Neural cell (in vitro differentiated cells): ENCODE results near the gene SGIP1. TPM values are rescaled to one million over a fixed set of nuclear protein-coding genes. Genes with fewer than 3 reads are reported as not detected.

Experiments
- H2AFZ ChIP-seq: fragments of 200-600, 300-800 bp; sonication (generic), shearing (Covaris generic); 2 replicates; pipeline ENCODE4 v1.6.0; 2014; ENCODE audit warnings: low read depth, mild to moderate bottlenecking, antibody characterized with exemption, low read length, moderate library complexity
- H3F3A ChIP-seq: fragments of 200-600 bp; shearing (Covaris generic); 2 replicates; pipeline ENCODE4 v1.6.1; 2016; ENCODE audit warnings: mild to moderate bottlenecking, moderate library complexity, mixed read lengths, antibody characterized with exemption, low read length; ENCODE audit not compliant: insufficient read depth, poor library complexity, severe bottlenecking
- H3K27ac ChIP-seq: fragments of 200-600, 300-800 bp; sonication (generic), shearing (Covaris generic); 2 replicates; pipeline ENCODE4 v1.5.1; 2014; ENCODE audit warnings: mild to moderate bottlenecking, low read length, moderate library complexity
- H3K27me3 ChIP-seq: fragments of 300-800, 200-600 bp; sonication (generic), shearing (Covaris generic); 2 replicates; pipeline ENCODE4 v1.6.0; 2014; ENCODE audit warnings: mild to moderate bottlenecking, low read depth, low read length, moderate library complexity; ENCODE audit not compliant: insufficient read depth
- H3K36me3 ChIP-seq: fragments of 300-800, 200-600 bp; sonication (generic), shearing (Covaris generic); 2 replicates; pipeline ENCODE4 v1.5.1; 2014; ENCODE audit warnings: mild to moderate bottlenecking, antibody characterized with exemption, low read length, moderate library complexity; ENCODE audit not compliant: insufficient read depth
- H3K4me2 ChIP-seq: fragments of 300-800, 200-600 bp; sonication (generic), shearing (Covaris generic); 2 replicates; pipeline ENCODE4 v1.6.0; 2014; ENCODE audit warnings: mild to moderate bottlenecking, low read length
- H3K4me3 ChIP-seq: fragments of 300-800, 200-600 bp; sonication (generic), shearing (Covaris generic); 2 replicates; pipeline ENCODE4 v1.5.1; 2014; ENCODE audit warnings: mild to moderate bottlenecking, low read length, moderate library complexity
- H3K79me2 ChIP-seq: fragments of 200-600 bp; shearing (Covaris generic); replicated peaks from 2 replicates; pipeline ENCODE4 v1.6.0; 2014; ENCODE audit warnings: mild to moderate bottlenecking, low read length, moderate library complexity; ENCODE audit not compliant: insufficient read depth
- H3K9ac ChIP-seq: fragments of 300-800, 200-600 bp; sonication (generic), shearing (Covaris generic); 2 replicates; pipeline ENCODE4 v1.6.1; 2016; ENCODE audit warnings: mild to moderate bottlenecking, low read length, mixed read lengths
- H3K9me2 ChIP-seq: fragments of 200-600 bp; shearing (Covaris generic); 2 replicates; pipeline ENCODE4 v1.6.1; 2016; ENCODE audit warnings: mild to moderate bottlenecking, low read length, mixed read lengths; ENCODE audit not compliant: insufficient read depth
- H3K9me3 ChIP-seq: fragments of 200-600, 300-800 bp; sonication (generic), shearing (Covaris generic); 2 replicates; pipeline ENCODE4 v1.6.1; 2016; ENCODE audit warnings: mild to moderate bottlenecking, mixed run types, low read length, moderate library complexity, mixed read lengths
- H4K20me1 ChIP-seq: fragments of 200-600 bp; shearing (Covaris generic); 2 replicates; pipeline ENCODE4 v1.6.1; 2016; ENCODE audit warnings: mild to moderate bottlenecking, mixed run types; ENCODE audit not compliant: insufficient read depth
- EP300 ChIP-seq: fragments of 450-650 bp; conservative IDR thresholded peaks from 2 replicates; pipeline ENCODE4 v1.6.1; 2014; ENCODE audit warnings: antibody characterized with exemption, mild to moderate bottlenecking, moderate library complexity; ENCODE audit not compliant: poor library complexity, severe bottlenecking
- EZH2 ChIP-seq: fragments of 200-600, 300-800 bp; shearing (Covaris generic), sonication (generic); IDR thresholded peaks from 2 replicates; pipeline ENCODE4 v1.6.1; 2014; ENCODE audit warnings: antibody characterized with exemption, low read length, borderline replicate concordance, mild to moderate bottlenecking; ENCODE audit not compliant: insufficient read depth, poor library complexity, severe bottlenecking
- MXI1 ChIP-seq: fragments of 450-650 bp; conservative IDR thresholded peaks from 2 replicates; pipeline ENCODE4 v1.6.1; 2014; ENCODE audit warnings: antibody characterized with exemption, mild to moderate bottlenecking; ENCODE audit not compliant: poor library complexity, severe bottlenecking
- POLR2AphosphoS5 ChIP-seq: IDR thresholded peaks from 2 replicates; pipeline ENCODE4 v1.6.1; 2012
- RAD21 ChIP-seq: fragments of 450-650 bp; conservative IDR thresholded peaks from 2 replicates; pipeline ENCODE4 v1.6.1; 2014; ENCODE audit warnings: antibody characterized with exemption, mild to moderate bottlenecking, moderate library complexity
- SMC3 ChIP-seq: fragments of 450-650 bp; conservative IDR thresholded peaks from 2 replicates; pipeline ENCODE4 v1.6.1; 2014; ENCODE audit warnings: antibody characterized with exemption, mild to moderate bottlenecking, moderate library complexity; ENCODE audit not compliant: poor library complexity
- TAF1 ChIP-seq: IDR thresholded peaks from 2 replicates; pipeline ENCODE4 v1.6.1; 2012; ENCODE audit warnings: low read depth
- polyA plus RNA-seq: library from polyadenylated mRNA; depleted of rRNA; stranded (reverse); fragments of >200 nt; gene quantifications from 2 replicates; pipeline ENCODE4 v1.2.3, GENCODE V29; 2014
- TF ChIP-seq, protein P1 (sequence below): fragments of 450-650 bp; IDR thresholded peaks from 2 replicates; pipeline ENCODE4 v1.5.1; 2014; ENCODE audit warnings: antibody characterized with exemption, mild to moderate bottlenecking, moderate library complexity; ENCODE audit not compliant: poor library complexity, severe bottlenecking
- TF ChIP-seq, protein P2 (sequence below): IDR thresholded peaks from 2 replicates; pipeline ENCODE4 v1.6.1; 2012; ENCODE audit warnings: borderline replicate concordance

Gene SGIP1
- polyA plus RNA-seq, 1 donor from 2014 or later: 50.5 TPM

DNA sequence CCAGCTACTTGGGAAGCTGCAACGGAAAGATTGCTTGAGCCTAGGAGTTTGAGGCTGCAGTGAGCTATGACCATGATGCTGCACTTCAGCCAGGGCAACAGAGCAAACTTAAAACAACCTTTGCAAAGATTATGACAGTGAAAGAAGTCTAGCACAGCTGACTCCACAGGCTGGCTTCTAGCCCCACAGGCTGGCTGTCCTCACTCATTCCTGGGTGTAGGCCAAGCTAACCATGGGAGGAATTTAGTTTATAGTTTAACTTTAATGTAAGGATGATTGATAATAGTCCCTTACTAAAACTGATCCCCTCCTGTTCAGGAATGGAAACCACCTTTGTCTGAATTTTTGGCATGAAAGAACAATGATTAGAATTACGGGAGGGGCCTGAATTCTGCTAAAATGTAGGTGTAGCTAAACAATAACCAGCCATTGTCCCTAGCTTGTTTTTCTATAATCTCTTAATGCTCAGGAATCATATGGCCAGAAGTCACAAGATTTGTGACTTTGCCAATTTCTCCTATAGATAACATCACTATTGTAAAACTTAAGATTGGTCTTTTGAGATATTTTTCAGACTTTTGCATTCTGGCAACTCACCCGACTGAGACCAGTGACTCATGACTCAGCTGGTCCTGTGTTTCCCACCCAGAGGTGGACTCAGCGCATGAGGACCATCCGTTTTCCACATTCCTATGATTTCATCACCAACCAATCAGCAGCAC, 28.1 kb upstream of the SGIP1 start:
- TF ChIP-seq MXI1 (no peak), TAF1 (no peak), EP300 (no peak), SMC3 (no peak), POLR2AphosphoS5 (no peak), EZH2 (no peak), RAD21 (no peak)
- TF ChIP-seq, protein P1, sequence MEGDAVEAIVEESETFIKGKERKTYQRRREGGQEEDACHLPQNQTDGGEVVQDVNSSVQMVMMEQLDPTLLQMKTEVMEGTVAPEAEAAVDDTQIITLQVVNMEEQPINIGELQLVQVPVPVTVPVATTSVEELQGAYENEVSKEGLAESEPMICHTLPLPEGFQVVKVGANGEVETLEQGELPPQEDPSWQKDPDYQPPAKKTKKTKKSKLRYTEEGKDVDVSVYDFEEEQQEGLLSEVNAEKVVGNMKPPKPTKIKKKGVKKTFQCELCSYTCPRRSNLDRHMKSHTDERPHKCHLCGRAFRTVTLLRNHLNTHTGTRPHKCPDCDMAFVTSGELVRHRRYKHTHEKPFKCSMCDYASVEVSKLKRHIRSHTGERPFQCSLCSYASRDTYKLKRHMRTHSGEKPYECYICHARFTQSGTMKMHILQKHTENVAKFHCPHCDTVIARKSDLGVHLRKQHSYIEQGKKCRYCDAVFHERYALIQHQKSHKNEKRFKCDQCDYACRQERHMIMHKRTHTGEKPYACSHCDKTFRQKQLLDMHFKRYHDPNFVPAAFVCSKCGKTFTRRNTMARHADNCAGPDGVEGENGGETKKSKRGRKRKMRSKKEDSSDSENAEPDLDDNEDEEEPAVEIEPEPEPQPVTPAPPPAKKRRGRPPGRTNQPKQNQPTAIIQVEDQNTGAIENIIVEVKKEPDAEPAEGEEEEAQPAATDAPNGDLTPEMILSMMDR: no peak
- TF ChIP-seq, protein P2, sequence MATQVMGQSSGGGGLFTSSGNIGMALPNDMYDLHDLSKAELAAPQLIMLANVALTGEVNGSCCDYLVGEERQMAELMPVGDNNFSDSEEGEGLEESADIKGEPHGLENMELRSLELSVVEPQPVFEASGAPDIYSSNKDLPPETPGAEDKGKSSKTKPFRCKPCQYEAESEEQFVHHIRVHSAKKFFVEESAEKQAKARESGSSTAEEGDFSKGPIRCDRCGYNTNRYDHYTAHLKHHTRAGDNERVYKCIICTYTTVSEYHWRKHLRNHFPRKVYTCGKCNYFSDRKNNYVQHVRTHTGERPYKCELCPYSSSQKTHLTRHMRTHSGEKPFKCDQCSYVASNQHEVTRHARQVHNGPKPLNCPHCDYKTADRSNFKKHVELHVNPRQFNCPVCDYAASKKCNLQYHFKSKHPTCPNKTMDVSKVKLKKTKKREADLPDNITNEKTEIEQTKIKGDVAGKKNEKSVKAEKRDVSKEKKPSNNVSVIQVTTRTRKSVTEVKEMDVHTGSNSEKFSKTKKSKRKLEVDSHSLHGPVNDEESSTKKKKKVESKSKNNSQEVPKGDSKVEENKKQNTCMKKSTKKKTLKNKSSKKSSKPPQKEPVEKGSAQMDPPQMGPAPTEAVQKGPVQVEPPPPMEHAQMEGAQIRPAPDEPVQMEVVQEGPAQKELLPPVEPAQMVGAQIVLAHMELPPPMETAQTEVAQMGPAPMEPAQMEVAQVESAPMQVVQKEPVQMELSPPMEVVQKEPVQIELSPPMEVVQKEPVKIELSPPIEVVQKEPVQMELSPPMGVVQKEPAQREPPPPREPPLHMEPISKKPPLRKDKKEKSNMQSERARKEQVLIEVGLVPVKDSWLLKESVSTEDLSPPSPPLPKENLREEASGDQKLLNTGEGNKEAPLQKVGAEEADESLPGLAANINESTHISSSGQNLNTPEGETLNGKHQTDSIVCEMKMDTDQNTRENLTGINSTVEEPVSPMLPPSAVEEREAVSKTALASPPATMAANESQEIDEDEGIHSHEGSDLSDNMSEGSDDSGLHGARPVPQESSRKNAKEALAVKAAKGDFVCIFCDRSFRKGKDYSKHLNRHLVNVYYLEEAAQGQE: no peak
- Histone ChIP-seq H3K9ac (no peak overlapping the region), H2AFZ (no peak overlapping the region), H3K27ac (no peak overlapping the region), H3K36me3 (no peaks in the 10 kb centered on the region), H3K9me3 (no peaks in the 10 kb centered on the region), H3F3A (no peaks in the 10 kb centered on the region), H3K9me2 (no peaks in the 10 kb centered on the region), H3K27me3 (no peaks in the 10 kb centered on the region), H3K4me2 (no peak overlapping the region), H3K4me3 (no peak overlapping the region), H4K20me1 (no peaks in the 10 kb centered on the region), H3K79me2 (no peaks in the 10 kb centered on the region)

DNA sequence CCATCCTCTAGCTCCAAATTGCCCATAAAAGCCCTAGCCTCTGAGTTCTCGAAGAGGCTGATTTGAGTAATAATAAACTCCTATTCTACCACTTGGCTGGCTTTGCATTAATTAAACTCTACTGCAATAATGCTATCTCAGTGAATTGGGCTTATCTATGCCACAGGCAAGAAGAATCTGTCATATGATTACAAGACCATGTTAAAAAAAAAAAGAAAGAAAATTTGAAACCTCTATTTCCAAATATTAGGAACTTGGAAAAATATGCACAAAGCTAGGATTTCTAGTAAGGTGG, 27.6 kb upstream of the SGIP1 start:
- no peak overlapping the region for H3K9ac ChIP-seq
- no peak overlapping the region for H3K4me3 ChIP-seq
- no peaks in the 10 kb centered on the region for H3F3A ChIP-seq
- no peaks in the 10 kb centered on the region for H3K27me3 ChIP-seq
- no peaks in the 10 kb centered on the region for H3K36me3 ChIP-seq
- no peak overlapping the region for H3K27ac ChIP-seq
- no peak overlapping the region for H2AFZ ChIP-seq
- no peaks in the 10 kb centered on the region for H3K9me2 ChIP-seq
- no peak overlapping the region for H3K4me2 ChIP-seq
- no peaks in the 10 kb centered on the region for H3K79me2 ChIP-seq
- TF ChIP-seq POLR2AphosphoS5: no peak
- TF ChIP-seq MXI1: no peak
- TF ChIP-seq, protein P1: no peak
- TF ChIP-seq RAD21: no peak
- TF ChIP-seq, protein P2: no peak
- TF ChIP-seq EP300: no peak
- no peaks in the 10 kb centered on the region for H3K9me3 ChIP-seq
- H4K20me1 ChIP-seq: no peaks in the 10 kb centered on the region
